ENCODE measurements around the gene PARD6B. TPM values are rescaled to one million over a fixed set of nuclear protein-coding genes. Genes with fewer than 3 reads are reported as not detected.

Gene PARD6B
- polyA plus RNA-seq, 1 donor from 2014 or later, result 5.9 TPM

DNA sequence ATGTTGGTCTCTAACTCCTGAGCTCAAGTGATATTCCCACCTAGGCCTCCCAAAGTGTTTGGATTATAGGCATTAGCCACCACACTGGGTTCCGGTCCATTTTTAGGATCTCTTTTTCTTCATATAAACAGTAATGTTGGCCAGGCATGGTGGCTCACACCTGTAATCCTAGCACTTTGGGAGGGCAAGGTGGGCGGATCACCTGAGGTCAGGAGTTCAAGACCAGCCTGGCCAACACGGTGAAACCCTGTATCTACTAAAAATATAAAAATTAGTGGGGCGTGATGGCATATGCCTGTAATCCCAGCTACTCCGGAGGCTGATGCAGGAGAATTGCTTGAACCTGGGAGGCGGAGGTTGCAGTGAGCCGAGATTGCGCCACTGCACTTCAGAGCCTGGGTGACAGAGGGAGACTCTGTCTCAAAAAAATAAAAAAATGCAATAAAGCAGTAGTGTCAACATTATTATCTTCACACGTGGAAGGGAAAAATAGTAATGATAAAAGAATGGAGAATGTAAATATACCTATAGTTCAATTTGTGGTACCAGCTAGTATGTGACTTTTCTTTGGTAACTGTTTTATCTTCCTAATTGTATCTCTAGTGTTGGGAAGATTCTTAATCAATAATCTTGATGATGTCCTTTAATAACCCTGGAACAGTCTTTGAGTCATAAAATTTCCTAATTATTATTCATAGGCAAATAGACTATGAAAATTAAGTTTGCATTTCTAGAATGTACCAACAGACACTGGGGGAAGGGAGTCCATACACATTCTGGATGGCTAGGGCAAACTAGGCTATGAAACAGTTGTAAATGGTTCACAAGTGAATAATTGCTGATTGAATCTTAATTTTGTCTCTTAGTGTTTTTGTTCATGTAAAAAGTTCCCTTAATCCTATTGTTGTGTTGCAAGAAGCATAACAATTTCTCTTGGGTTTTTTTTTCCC, 3.6 kb downstream of the PARD6B start:
- Histone ChIP-seq H3K9me2 (ENCODE audit: insufficient read depth, low read length) (no peaks in the 10 kb centered on the region), H3K36me3 (ENCODE audit: insufficient read depth, low read length) (no peaks in the 10 kb centered on the region), H2AFZ (ENCODE audit: low read depth, low read length) (no peak overlapping the region), H3K9me3 (ENCODE audit: low read length) (no peaks in the 10 kb centered on the region), H3F3A (ENCODE audit: insufficient read depth, low read length, poor library complexity, severe bottlenecking) (peaks cover 3% of the 10 kb centered on the region), H3K9ac (ENCODE audit: low read length) (no peak overlapping the region), H3K27me3 (ENCODE audit: insufficient read depth, low read depth, low read length) (no peaks in the 10 kb centered on the region), H3K4me2 (ENCODE audit: low read length) (no peak overlapping the region), H3K27ac (ENCODE audit: low read length) (no peak overlapping the region), H4K20me1 (ENCODE audit: insufficient read depth) (no peaks in the 10 kb centered on the region), H3K4me3 (ENCODE audit: low read length) (no peak overlapping the region), H3K79me2 (replicated peaks; ENCODE audit: insufficient read depth, low read length) (peaks cover 22% of the 10 kb centered on the region)
- TF ChIP-seq SMC3 (conservative IDR thresholded peaks at IDR 0.05; ENCODE audit: poor library complexity) (no peak), POLR2AphosphoS5 (IDR thresholded peaks at IDR 0.05) (no peak), TAF1 (IDR thresholded peaks at IDR 0.05; ENCODE audit: low read depth) (no peak), EP300 (conservative IDR thresholded peaks at IDR 0.05; ENCODE audit: poor library complexity, severe bottlenecking) (no peak), EZH2 (IDR thresholded peaks at IDR 0.05; ENCODE audit: borderline replicate concordance, insufficient read depth, low read length, poor library complexity, severe bottlenecking) (no peak), RAD21 (conservative IDR thresholded peaks at IDR 0.05) (no peak), MXI1 (conservative IDR thresholded peaks at IDR 0.05; ENCODE audit: poor library complexity, severe bottlenecking) (no peak)
- TF ChIP-seq, protein P1, sequence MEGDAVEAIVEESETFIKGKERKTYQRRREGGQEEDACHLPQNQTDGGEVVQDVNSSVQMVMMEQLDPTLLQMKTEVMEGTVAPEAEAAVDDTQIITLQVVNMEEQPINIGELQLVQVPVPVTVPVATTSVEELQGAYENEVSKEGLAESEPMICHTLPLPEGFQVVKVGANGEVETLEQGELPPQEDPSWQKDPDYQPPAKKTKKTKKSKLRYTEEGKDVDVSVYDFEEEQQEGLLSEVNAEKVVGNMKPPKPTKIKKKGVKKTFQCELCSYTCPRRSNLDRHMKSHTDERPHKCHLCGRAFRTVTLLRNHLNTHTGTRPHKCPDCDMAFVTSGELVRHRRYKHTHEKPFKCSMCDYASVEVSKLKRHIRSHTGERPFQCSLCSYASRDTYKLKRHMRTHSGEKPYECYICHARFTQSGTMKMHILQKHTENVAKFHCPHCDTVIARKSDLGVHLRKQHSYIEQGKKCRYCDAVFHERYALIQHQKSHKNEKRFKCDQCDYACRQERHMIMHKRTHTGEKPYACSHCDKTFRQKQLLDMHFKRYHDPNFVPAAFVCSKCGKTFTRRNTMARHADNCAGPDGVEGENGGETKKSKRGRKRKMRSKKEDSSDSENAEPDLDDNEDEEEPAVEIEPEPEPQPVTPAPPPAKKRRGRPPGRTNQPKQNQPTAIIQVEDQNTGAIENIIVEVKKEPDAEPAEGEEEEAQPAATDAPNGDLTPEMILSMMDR (IDR thresholded peaks at IDR 0.05; ENCODE audit: poor library complexity, severe bottlenecking), result no peak
- TF ChIP-seq, protein P2, sequence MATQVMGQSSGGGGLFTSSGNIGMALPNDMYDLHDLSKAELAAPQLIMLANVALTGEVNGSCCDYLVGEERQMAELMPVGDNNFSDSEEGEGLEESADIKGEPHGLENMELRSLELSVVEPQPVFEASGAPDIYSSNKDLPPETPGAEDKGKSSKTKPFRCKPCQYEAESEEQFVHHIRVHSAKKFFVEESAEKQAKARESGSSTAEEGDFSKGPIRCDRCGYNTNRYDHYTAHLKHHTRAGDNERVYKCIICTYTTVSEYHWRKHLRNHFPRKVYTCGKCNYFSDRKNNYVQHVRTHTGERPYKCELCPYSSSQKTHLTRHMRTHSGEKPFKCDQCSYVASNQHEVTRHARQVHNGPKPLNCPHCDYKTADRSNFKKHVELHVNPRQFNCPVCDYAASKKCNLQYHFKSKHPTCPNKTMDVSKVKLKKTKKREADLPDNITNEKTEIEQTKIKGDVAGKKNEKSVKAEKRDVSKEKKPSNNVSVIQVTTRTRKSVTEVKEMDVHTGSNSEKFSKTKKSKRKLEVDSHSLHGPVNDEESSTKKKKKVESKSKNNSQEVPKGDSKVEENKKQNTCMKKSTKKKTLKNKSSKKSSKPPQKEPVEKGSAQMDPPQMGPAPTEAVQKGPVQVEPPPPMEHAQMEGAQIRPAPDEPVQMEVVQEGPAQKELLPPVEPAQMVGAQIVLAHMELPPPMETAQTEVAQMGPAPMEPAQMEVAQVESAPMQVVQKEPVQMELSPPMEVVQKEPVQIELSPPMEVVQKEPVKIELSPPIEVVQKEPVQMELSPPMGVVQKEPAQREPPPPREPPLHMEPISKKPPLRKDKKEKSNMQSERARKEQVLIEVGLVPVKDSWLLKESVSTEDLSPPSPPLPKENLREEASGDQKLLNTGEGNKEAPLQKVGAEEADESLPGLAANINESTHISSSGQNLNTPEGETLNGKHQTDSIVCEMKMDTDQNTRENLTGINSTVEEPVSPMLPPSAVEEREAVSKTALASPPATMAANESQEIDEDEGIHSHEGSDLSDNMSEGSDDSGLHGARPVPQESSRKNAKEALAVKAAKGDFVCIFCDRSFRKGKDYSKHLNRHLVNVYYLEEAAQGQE (IDR thresholded peaks at IDR 0.05; ENCODE audit: borderline replicate concordance), result no peak

DNA sequence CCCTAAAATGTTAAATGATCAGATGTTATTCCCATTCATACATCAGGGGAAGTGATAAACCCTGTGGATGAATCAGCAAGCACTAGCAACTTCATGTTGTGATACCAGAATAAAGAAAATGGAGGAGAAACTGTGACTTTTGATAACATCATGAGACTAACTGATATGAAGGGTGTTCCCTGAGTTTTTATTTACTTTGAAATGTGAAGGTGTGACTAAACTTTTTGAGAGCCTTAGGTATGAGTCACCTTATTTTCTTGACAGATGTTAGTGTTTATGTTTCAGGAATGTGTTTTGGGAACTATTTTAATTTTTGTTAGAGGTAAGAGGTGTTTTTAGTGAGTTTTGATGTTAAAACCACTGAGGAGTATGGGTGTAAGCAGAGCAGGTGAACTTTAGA, 4.4 kb downstream of the PARD6B start:
- Histone ChIP-seq H4K20me1 (ENCODE audit: insufficient read depth) (no peaks in the 10 kb centered on the region), H3K79me2 (replicated peaks; ENCODE audit: insufficient read depth, low read length) (peaks cover 22% of the 10 kb centered on the region), H3K9me3 (ENCODE audit: low read length) (no peaks in the 10 kb centered on the region), H3K4me2 (ENCODE audit: low read length) (no peak overlapping the region), H3K36me3 (ENCODE audit: insufficient read depth, low read length) (no peaks in the 10 kb centered on the region), H3K9me2 (ENCODE audit: insufficient read depth, low read length) (no peaks in the 10 kb centered on the region), H3K27ac (ENCODE audit: low read length) (no peak overlapping the region), H3F3A (ENCODE audit: insufficient read depth, low read length, poor library complexity, severe bottlenecking) (peaks cover 3% of the 10 kb centered on the region), H3K9ac (ENCODE audit: low read length) (no peak overlapping the region), H3K27me3 (ENCODE audit: insufficient read depth, low read depth, low read length) (no peaks in the 10 kb centered on the region), H2AFZ (ENCODE audit: low read depth, low read length) (no peak overlapping the region), H3K4me3 (ENCODE audit: low read length) (no peak overlapping the region)
- no peak for TF ChIP-seq POLR2AphosphoS5 (IDR thresholded peaks at IDR 0.05)
- TF ChIP-seq RAD21 (conservative IDR thresholded peaks at IDR 0.05), result no peak
- no peak for TF ChIP-seq EP300 (conservative IDR thresholded peaks at IDR 0.05; ENCODE audit: poor library complexity, severe bottlenecking)
- no peak for TF ChIP-seq MXI1 (conservative IDR thresholded peaks at IDR 0.05; ENCODE audit: poor library complexity, severe bottlenecking)
- TF ChIP-seq SMC3 (conservative IDR thresholded peaks at IDR 0.05; ENCODE audit: poor library complexity), result no peak
- TF ChIP-seq, protein P2 (IDR thresholded peaks at IDR 0.05; ENCODE audit: borderline replicate concordance), result no peak
- no peak for TF ChIP-seq EZH2 (IDR thresholded peaks at IDR 0.05; ENCODE audit: borderline replicate concordance, insufficient read depth, low read length, poor library complexity, severe bottlenecking)
- TF ChIP-seq, protein P1 (IDR thresholded peaks at IDR 0.05; ENCODE audit: poor library complexity, severe bottlenecking), result no peak
- no peak for TF ChIP-seq TAF1 (IDR thresholded peaks at IDR 0.05; ENCODE audit: low read depth)

Data from neural cell (in vitro differentiated cells).